Fibroblast of lung (primary cell): ENCODE results near the gene TBXAS1. TPM values are rescaled to one million over a fixed set of nuclear protein-coding genes. Genes with fewer than 3 reads are reported as not detected.
A peak's percentile ranks its signal among the peaks of the same experiment; 100 is the strongest.

ENCODE experiments used
- DNase-seq, 2 donors: peaks; one replicate each; pipeline versions ENCODE4 v3.0.0 to v3.0.0-alpha.2; 2010; ENCODE audit warnings: low read depth in 2 of 2
- H2AFZ ChIP-seq: 2 replicates; pipeline ENCODE4 v1.5.1; 2012; ENCODE audit warnings: low read length, control low read depth, inconsistent platforms
- H3K27ac ChIP-seq: 2 replicates; pipeline ENCODE4 v1.5.1; 2011; ENCODE audit warnings: low read length, control low read depth; ENCODE audit not compliant: insufficient read depth
- H3K27me3 ChIP-seq: 2 replicates; pipeline ENCODE4 v1.5.1; 2011; ENCODE audit warnings: mild to moderate bottlenecking, low read length; ENCODE audit not compliant: control insufficient read depth, insufficient read depth
- H3K36me3 ChIP-seq: 2 replicates; pipeline ENCODE4 v1.5.1; 2011; ENCODE audit warnings: low read length; ENCODE audit not compliant: control insufficient read depth, insufficient read depth
- H3K4me1 ChIP-seq: 2 replicates; pipeline ENCODE4 v1.5.1; 2011; ENCODE audit warnings: low read length; ENCODE audit not compliant: control insufficient read depth, insufficient read depth; ENCODE audit errors: extremely low read depth
- H3K4me2 ChIP-seq: 2 replicates; pipeline ENCODE4 v1.5.1; 2011; ENCODE audit warnings: low read length, control low read depth; ENCODE audit not compliant: insufficient read depth; ENCODE audit errors: extremely low read depth
- H3K4me3 ChIP-seq, 4 experiments: fragments of 200-600 bp in 1 of 4; sonication (generic) in 1 of 4; replicated peaks in 1 of 4; 2 replicates each; pipeline ENCODE4 v1.5.1; 2011 to 2016; ENCODE audit warnings: low read length in 4 of 4, low read depth in 3 of 4, mild to moderate bottlenecking in 3 of 4, control low read depth in 2 of 4, inconsistent platforms in 1 of 4, mixed read lengths in 1 of 4; ENCODE audit not compliant: insufficient read depth in 1 of 4; ENCODE audit errors: control extremely low read depth in 1 of 4
- H3K79me2 ChIP-seq: 2 replicates; pipeline ENCODE4 v1.5.1; 2012; ENCODE audit warnings: mild to moderate bottlenecking, low read length, inconsistent platforms; ENCODE audit not compliant: control insufficient read depth, insufficient read depth
- H3K9ac ChIP-seq: 2 replicates; pipeline ENCODE4 v1.5.1; 2011; ENCODE audit warnings: mild to moderate bottlenecking, low read length, control low read depth; ENCODE audit not compliant: insufficient read depth
- H3K9me3 ChIP-seq: 2 replicates; pipeline ENCODE4 v1.5.1; 2012; ENCODE audit warnings: low read depth, low read length; ENCODE audit not compliant: control insufficient read depth, insufficient read depth
- H4K20me1 ChIP-seq: 2 replicates; pipeline ENCODE4 v1.5.1; 2011; ENCODE audit warnings: low read length; ENCODE audit not compliant: control insufficient read depth, insufficient read depth; ENCODE audit errors: extremely low read depth
- EZH2 ChIP-seq: IDR thresholded peaks from 2 replicates; pipeline ENCODE4 v1.5.1; 2012; ENCODE audit warnings: low read length, control low read depth, mild to moderate bottlenecking; ENCODE audit errors: missing control alignments
- polyA plus RNA-seq, 2 donors: library from polyadenylated mRNA; depleted of rRNA in 1 of 2; stranded (reverse) in 1 of 2; unstranded in 1 of 2; fragments of >200 nt; gene quantifications; 2 replicates each; pipeline ENCODE4 v1.2.1, GENCODE V29; 2011 to 2012; ENCODE audit warnings: missing spikeins in 1 of 2
- total RNA-seq: library from RNA; depleted of rRNA; stranded (reverse); fragments of >200 nt; gene quantifications from 2 replicates; pipeline ENCODE4 v1.2.1, GENCODE V29; 2014
- TF ChIP-seq, protein P1 (sequence below), 2 donors: IDR thresholded peaks in 1 of 2; conservative IDR thresholded peaks in 1 of 2; 1 replicate in 1 of 2; 2 replicates in 1 of 2; pipeline ENCODE4 v1.5.1; 2011 to 2012; ENCODE audit warnings: low read length in 2 of 2, control low read depth in 1 of 2, inconsistent platforms in 1 of 2, low read depth in 1 of 2, mild to moderate bottlenecking in 1 of 2

The TBXAS1 gene
- total and polyA plus RNA-seq, 2 donors (not counting 1 experiment from before 2014, with no cell fraction given), result 1.5 to 2.1 TPM

DNA sequence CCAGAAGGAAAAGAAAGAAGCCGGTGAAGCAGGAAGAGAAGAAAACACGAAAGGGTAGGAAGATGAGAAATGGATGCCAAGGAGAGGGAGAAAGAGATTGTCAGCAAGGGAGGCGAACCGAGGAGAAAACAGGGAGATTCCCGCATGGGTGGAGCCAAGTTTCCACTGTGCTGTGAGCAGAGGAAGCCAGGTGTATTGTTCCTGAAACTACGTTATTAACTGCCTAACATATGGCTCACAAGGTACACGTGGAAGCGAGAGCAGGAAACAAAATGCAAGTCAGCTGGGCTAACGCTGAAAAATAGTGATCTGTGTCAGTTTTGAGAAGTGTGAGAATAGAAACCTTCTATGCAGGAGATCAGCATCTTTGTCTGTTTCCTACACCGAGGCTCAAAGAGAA is 30.8 kb upstream of the TBXAS1 start:
- no peaks in the 10 kb centered on the region for H4K20me1 ChIP-seq
- no peaks in the 10 kb centered on the region for H3K9me3 ChIP-seq
- no peak for DNase-seq
- no peak overlapping the region for H3K27ac ChIP-seq
- H3K27me3 ChIP-seq, result no peaks in the 10 kb centered on the region
- no peaks in the 10 kb centered on the region for H3K4me1 ChIP-seq
- H3K4me3 ChIP-seq, result no peak overlapping the region
- H3K9ac ChIP-seq, result no peak overlapping the region
- no peak overlapping the region for H3K4me2 ChIP-seq
- no peaks in the 10 kb centered on the region for H3K36me3 ChIP-seq
- H3K79me2 ChIP-seq, result no peaks in the 10 kb centered on the region
- TF ChIP-seq EZH2, result no peak
- TF ChIP-seq, protein P1, sequence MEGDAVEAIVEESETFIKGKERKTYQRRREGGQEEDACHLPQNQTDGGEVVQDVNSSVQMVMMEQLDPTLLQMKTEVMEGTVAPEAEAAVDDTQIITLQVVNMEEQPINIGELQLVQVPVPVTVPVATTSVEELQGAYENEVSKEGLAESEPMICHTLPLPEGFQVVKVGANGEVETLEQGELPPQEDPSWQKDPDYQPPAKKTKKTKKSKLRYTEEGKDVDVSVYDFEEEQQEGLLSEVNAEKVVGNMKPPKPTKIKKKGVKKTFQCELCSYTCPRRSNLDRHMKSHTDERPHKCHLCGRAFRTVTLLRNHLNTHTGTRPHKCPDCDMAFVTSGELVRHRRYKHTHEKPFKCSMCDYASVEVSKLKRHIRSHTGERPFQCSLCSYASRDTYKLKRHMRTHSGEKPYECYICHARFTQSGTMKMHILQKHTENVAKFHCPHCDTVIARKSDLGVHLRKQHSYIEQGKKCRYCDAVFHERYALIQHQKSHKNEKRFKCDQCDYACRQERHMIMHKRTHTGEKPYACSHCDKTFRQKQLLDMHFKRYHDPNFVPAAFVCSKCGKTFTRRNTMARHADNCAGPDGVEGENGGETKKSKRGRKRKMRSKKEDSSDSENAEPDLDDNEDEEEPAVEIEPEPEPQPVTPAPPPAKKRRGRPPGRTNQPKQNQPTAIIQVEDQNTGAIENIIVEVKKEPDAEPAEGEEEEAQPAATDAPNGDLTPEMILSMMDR (conservative IDR thresholded peaks at IDR 0.05 in 1 of 2, IDR thresholded peaks at IDR 0.05 in 1 of 2; ENCODE audit: low read depth in 1 of 2, low read length in 2 of 2), result no peak
- H2AFZ ChIP-seq, result no peak overlapping the region

- DNase-seq, result no peak
- Histone ChIP-seq H3K27ac (no peak overlapping the region), H3K9me3 (no peaks in the 10 kb centered on the region), H2AFZ (no peak overlapping the region), H3K79me2 (no peaks in the 10 kb centered on the region), H3K4me1 (no peaks in the 10 kb centered on the region), H3K27me3 (no peaks in the 10 kb centered on the region), H3K36me3 (no peaks in the 10 kb centered on the region), H3K9ac (no peak overlapping the region), H4K20me1 (no peaks in the 10 kb centered on the region), H3K4me2 (no peak overlapping the region), H3K4me3 (no peak overlapping the region)
- TF ChIP-seq, protein P1 (conservative IDR thresholded peaks at IDR 0.05 in 1 of 2, IDR thresholded peaks at IDR 0.05 in 1 of 2; ENCODE audit: low read depth in 1 of 2, low read length in 2 of 2), result no peak
- no peak for TF ChIP-seq EZH2
Measured at GRCh38 chr7:139798892-139799291, 30.2 kb upstream of the TBXAS1 start.

GRCh38 chr7:139799586-139799985 is 29.5 kb upstream of the TBXAS1 start:
- no peaks in the 10 kb centered on the region for H3K79me2 ChIP-seq
- no peak overlapping the region for H3K4me3 ChIP-seq
- no peaks in the 10 kb centered on the region for H3K4me1 ChIP-seq
- no peak overlapping the region for H2AFZ ChIP-seq
- H3K4me2 ChIP-seq, result no peak overlapping the region
- peak in 1 of 2 donors; percentile 12 for DNase-seq
- no peak overlapping the region for H3K27ac ChIP-seq
- H3K9ac ChIP-seq, result no peak overlapping the region
- TF ChIP-seq, protein P1 (conservative IDR thresholded peaks at IDR 0.05 in 1 of 2, IDR thresholded peaks at IDR 0.05 in 1 of 2; ENCODE audit: low read depth in 1 of 2, low read length in 2 of 2), result no peak
- TF ChIP-seq EZH2, result no peak
- H3K36me3 ChIP-seq, result no peaks in the 10 kb centered on the region
- no peaks in the 10 kb centered on the region for H3K27me3 ChIP-seq
- H3K9me3 ChIP-seq, result no peaks in the 10 kb centered on the region
- H4K20me1 ChIP-seq, result no peaks in the 10 kb centered on the region
